WTC11 (cell line): ENCODE results near the gene SREBF2. TPM values are rescaled to one million over a fixed set of nuclear protein-coding genes. Genes with fewer than 3 reads are reported as not detected.

Experiments used
- ATAC-seq: fragments of 200-7000 bp; cut with Tn5 transposase; 2 replicates; pipeline ENCODE4 v1.10.0; 2021; ENCODE audit warnings: mild to moderate bottlenecking, moderate library complexity
- CTCF ChIA-PET: fragments of 300-600 bp; sonication (Branson Sonifier 250); formaldehyde crosslinking; loops from one replicate; lab custom pipeline; 2021; ENCODE audit warnings: antibody characterized with exemption; lab: Charles Lee
- POLR2A ChIA-PET: fragments of 350-600 bp; sonication (Branson Sonifier 250); formaldehyde crosslinking; loops from one replicate; lab custom pipeline; 2021; ENCODE audit warnings: antibody characterized with exemption; lab: Charles Lee
- DNase-seq: peaks from one replicate; pipeline ENCODE4 v3.0.0; 2021; ENCODE audit warnings: low spot score
- H3K27ac Mint-ChIP-seq: 2 replicates; pipeline ENCODE4 v1.8.0; 2021; ENCODE audit warnings: mixed read lengths
- H3K27me3 Mint-ChIP-seq: 2 replicates; pipeline ENCODE4 v1.8.0; 2021; ENCODE audit warnings: low read depth, mild to moderate bottlenecking, moderate library complexity, mixed read lengths
- H3K36me3 Mint-ChIP-seq: 2 replicates; pipeline ENCODE4 v1.8.0; 2021; ENCODE audit warnings: mixed read lengths
- H3K4me1 Mint-ChIP-seq: 2 replicates; pipeline ENCODE4 v1.8.0; 2022; ENCODE audit warnings: mixed read lengths
- H3K4me3 Mint-ChIP-seq: 2 replicates; pipeline ENCODE4 v1.8.0; 2021; ENCODE audit warnings: mild to moderate bottlenecking, moderate library complexity, mixed read lengths
- H3K9me3 Mint-ChIP-seq: 2 replicates; pipeline ENCODE4 v1.8.0; 2021; ENCODE audit warnings: mixed read lengths
- AR ChIP-seq: fragments of 250-450 bp; sonication (Bioruptor Pico); IDR thresholded peaks from 2 replicates; pipeline ENCODE4 v1.9.0; 2021; ENCODE audit warnings: mild to moderate bottlenecking
- ATF6 ChIP-seq: sonication (generic); formaldehyde crosslinking; IDR thresholded peaks from 2 replicates; pipeline ENCODE4 v1.8.1; 2023; ENCODE audit warnings: mild to moderate bottlenecking, missing genetic modification reagents
- CBFB ChIP-seq: sonication (generic); formaldehyde crosslinking; IDR thresholded peaks from 2 replicates; pipeline ENCODE4 v1.8.1; 2022; ENCODE audit warnings: mild to moderate bottlenecking, low read depth, missing genetic modification reagents
- E2F1 ChIP-seq: sonication (generic); formaldehyde crosslinking; IDR thresholded peaks from 2 replicates; pipeline ENCODE4 v1.8.0; 2022; ENCODE audit warnings: mild to moderate bottlenecking, missing genetic modification reagents
- E2F4 ChIP-seq: sonication (generic); formaldehyde crosslinking; IDR thresholded peaks from 2 replicates; pipeline ENCODE4 v1.8.1; 2022; ENCODE audit warnings: low read depth, mild to moderate bottlenecking, moderate library complexity, missing genetic modification reagents, borderline replicate concordance
- ELF4 ChIP-seq: sonication (generic); formaldehyde crosslinking; IDR thresholded peaks from 2 replicates; pipeline ENCODE4 v1.8.1; 2022; ENCODE audit warnings: low read depth, mild to moderate bottlenecking, moderate library complexity, missing genetic modification reagents
- ERG ChIP-seq: fragments of 250-450 bp; sonication (Bioruptor Pico); IDR thresholded peaks from 2 replicates; pipeline ENCODE4 v1.8.0; 2021; ENCODE audit warnings: mild to moderate bottlenecking
- GRHL2 ChIP-seq: fragments of 250-450 bp; sonication (Bioruptor Pico); IDR thresholded peaks from 2 replicates; pipeline ENCODE4 v1.8.0; 2022; ENCODE audit warnings: mild to moderate bottlenecking, moderate library complexity; ENCODE audit not compliant: insufficient replicate concordance, severe bottlenecking
- IRF2 ChIP-seq: sonication (generic); formaldehyde crosslinking; IDR thresholded peaks from 2 replicates; pipeline ENCODE4 v1.8.0; 2022; ENCODE audit warnings: low read depth, missing genetic modification reagents, borderline replicate concordance
- NR1H2 ChIP-seq: sonication (generic); formaldehyde crosslinking; IDR thresholded peaks from 2 replicates; pipeline ENCODE4 v1.9.0; 2021; ENCODE audit warnings: mild to moderate bottlenecking, moderate library complexity, missing genetic modification reagents
- OVOL2 ChIP-seq: fragments of 250-450 bp; sonication (Bioruptor Pico); IDR thresholded peaks from 2 replicates; pipeline ENCODE4 v1.9.0; 2021; ENCODE audit warnings: mild to moderate bottlenecking, borderline replicate concordance
- PREB ChIP-seq: sonication (generic); formaldehyde crosslinking; IDR thresholded peaks from 2 replicates; pipeline ENCODE4 v1.8.1; 2022; ENCODE audit warnings: mild to moderate bottlenecking, missing genetic modification reagents, moderate library complexity, borderline replicate concordance
- RORB ChIP-seq: fragments of 250-450 bp; sonication (Bioruptor Pico); IDR thresholded peaks from 2 replicates; pipeline ENCODE4 v1.9.0; 2021; ENCODE audit warnings: mild to moderate bottlenecking
- ZNF138 ChIP-seq: sonication (generic); formaldehyde crosslinking; conservative IDR thresholded peaks from 2 replicates; pipeline ENCODE4 v1.8.1; 2022; ENCODE audit warnings: mild to moderate bottlenecking, moderate library complexity, missing genetic modification reagents
- ZNF232 ChIP-seq: sonication (generic); formaldehyde crosslinking; IDR thresholded peaks from 2 replicates; pipeline ENCODE4 v1.8.0; 2022; ENCODE audit warnings: mild to moderate bottlenecking, missing genetic modification reagents
- ZNF263 ChIP-seq: sonication (generic); formaldehyde crosslinking; IDR thresholded peaks from 2 replicates; pipeline ENCODE4 v1.8.1; 2022; ENCODE audit warnings: low read depth, mild to moderate bottlenecking, moderate library complexity, missing genetic modification reagents
- ZNF396 ChIP-seq: fragments of 250-450 bp; sonication (Bioruptor Pico); IDR thresholded peaks from 2 replicates; pipeline ENCODE4 v1.8.0; 2021; ENCODE audit warnings: mild to moderate bottlenecking, moderate library complexity, borderline replicate concordance
- ZNF671 ChIP-seq: fragments of 250-450 bp; sonication (Bioruptor Pico); IDR thresholded peaks from 2 replicates; pipeline ENCODE4 v1.8.0; 2021; ENCODE audit warnings: mild to moderate bottlenecking
- total RNA-seq: library from RNA; stranded (reverse); gene quantifications from 3 replicates; pipeline ENCODE4 v1.2.3, GENCODE V29; 2021

The SREBF2 gene
- total RNA-seq, 1 experiment from 2014 or later: 151 TPM

GRCh38 chr22:41905411-41906202 is 72.7 kb downstream of the SREBF2 start:
- TF ChIP-seq ZNF671 (CRISPR knock-in tag): no peak
- no peak for TF ChIP-seq CBFB (CRISPR knock-in tag)
- TF ChIP-seq E2F4: no peak
- TF ChIP-seq ELF4 (CRISPR knock-in tag): no peak
- TF ChIP-seq RORB (CRISPR knock-in tag): no peak
- no peak for TF ChIP-seq ZNF232
- no peak for TF ChIP-seq E2F1
- no peak for TF ChIP-seq PREB (CRISPR knock-in tag)
- TF ChIP-seq ERG (CRISPR knock-in tag): no peak
- TF ChIP-seq ZNF396: no peak
- Mint-ChIP-seq H3K27me3 (peaks cover 20% of the 10 kb centered on the region), H3K27ac (no peak overlapping the region), H3K9me3 (no peaks in the 10 kb centered on the region), H3K36me3 (peaks cover 21% of the 10 kb centered on the region), H3K4me1 (peaks cover 12% of the 10 kb centered on the region), H3K4me3 (no peak overlapping the region)
- ChIA-PET POLR2A (no interaction called here), CTCF (interaction anchor here (0.6 to 1.6 kb wide), 3 partner anchors 35 to 208 kb away, joined by 4 to 5 read pairs (median 4); no protein-coding TSS in a partner anchor)
- no peak for DNase-seq
- no peak for ATAC-seq

GRCh38 chr22:41906822-41907221 is 73.9 kb downstream of the SREBF2 start:
- CTCF ChIA-PET: interaction anchor here (1.4 to 3.8 kb wide), 5 partner anchors 18 to 210 kb away, joined by 5 to 66 read pairs (median 11); partner anchors contain the start of gene TNFRSF13C
- peaks cover 14% of the 10 kb centered on the region for H3K4me1 Mint-ChIP-seq
- H3K4me3 Mint-ChIP-seq: no peak overlapping the region
- no peak for TF ChIP-seq GRHL2 (CRISPR knock-in tag)
- no peak for TF ChIP-seq ATF6 (CRISPR knock-in tag)
- no peak for TF ChIP-seq NR1H2 (CRISPR knock-in tag)
- no peak for TF ChIP-seq ZNF263 (CRISPR knock-in tag)
- no peak for TF ChIP-seq OVOL2 (CRISPR knock-in tag)
- TF ChIP-seq AR (CRISPR knock-in tag): no peak
- TF ChIP-seq ZNF138 (CRISPR knock-in tag): no peak
- no peak for TF ChIP-seq IRF2 (CRISPR knock-in tag)
- POLR2A ChIA-PET: interaction anchor here (0.8 to 1.1 kb wide), 2 partner anchors 12 to 34 kb away, joined by 3 read pairs; no protein-coding TSS in a partner anchor
- H3K9me3 Mint-ChIP-seq: no peaks in the 10 kb centered on the region
- ATAC-seq (no peak), DNase-seq (no peak)
- H3K36me3 Mint-ChIP-seq: peaks cover 19% of the 10 kb centered on the region
- peaks cover 32% of the 10 kb centered on the region for H3K27me3 Mint-ChIP-seq
- no peak overlapping the region for H3K27ac Mint-ChIP-seq
